Endothelial cell of umbilical vein (primary cell): ENCODE results near the gene MYEOV. TPM values are rescaled to one million over a fixed set of nuclear protein-coding genes. Genes with fewer than 3 reads are reported as not detected.

ENCODE experiments used
- BruUV-seq: library from RNA; stranded (reverse); fragments of 400-500 nt; replicated peaks from 2 replicates; lab custom pipeline; 2021; lab: Mats Ljungman, UMichigan
- CTCF ChIA-PET: fragments of 300-600, 350-600 bp; sonication (Branson Sonifier 250); formaldehyde crosslinking; loops from one replicate; lab custom pipeline; 2021; ENCODE audit warnings: antibody characterized with exemption, inconsistent platforms; lab: Charles Lee
- POLR2A ChIA-PET: fragments of 300-600, 350-600 bp; sonication (Branson Sonifier 250); formaldehyde crosslinking; loops from one replicate; lab custom pipeline; 2021; ENCODE audit warnings: antibody characterized with exemption, inconsistent platforms; lab: Charles Lee
- DNase-seq: peaks from one replicate; pipeline ENCODE4 v3.0.0-alpha.2; 2011; ENCODE audit warnings: low read depth, low spot score
- FAIRE-seq: peaks from 2 replicates; lab custom pipeline; 2011; peaks lifted over from hg19 to GRCh38; lab: Jason Lieb, UNC
- H2AFZ ChIP-seq: 2 replicates; pipeline ENCODE4 v1.6.0; 2012; ENCODE audit warnings: low read depth, low read length, control low read depth, inconsistent platforms
- H3K27ac ChIP-seq: 2 replicates; pipeline ENCODE4 v1.5.1; 2011; ENCODE audit warnings: low read depth, mild to moderate bottlenecking, control low read depth, low read length, moderate library complexity; ENCODE audit not compliant: insufficient read depth
- H3K27me3 ChIP-seq, 2 experiments: 2 replicates each; pipeline versions ENCODE4 v1.6.0 to v1.6.1; 2011; ENCODE audit warnings: low read length in 2 of 2, mixed read lengths in 1 of 2; ENCODE audit not compliant: control insufficient read depth in 2 of 2, insufficient read depth in 2 of 2
- H3K36me3 ChIP-seq, 2 experiments: 2 replicates in 1 of 2; 3 replicates in 1 of 2; pipeline ENCODE4 v1.5.1; 2011; ENCODE audit warnings: low read length in 2 of 2, mild to moderate bottlenecking in 1 of 2, moderate library complexity in 1 of 2; ENCODE audit not compliant: control insufficient read depth in 2 of 2, insufficient read depth in 2 of 2; ENCODE audit errors: extremely low read depth in 1 of 2
- H3K4me1 ChIP-seq: 3 replicates; pipeline ENCODE4 v1.5.1; 2011; ENCODE audit warnings: mild to moderate bottlenecking, low read length; ENCODE audit not compliant: control insufficient read depth, insufficient read depth; ENCODE audit errors: extremely low read depth
- H3K4me2 ChIP-seq: 2 replicates; pipeline ENCODE4 v1.6.1; 2011; ENCODE audit warnings: low read length, control low read depth, mixed read lengths; ENCODE audit not compliant: insufficient read depth
- H3K4me3 ChIP-seq, 3 experiments: fragments of 200-600 bp in 1 of 3; sonication (generic), shearing (Covaris generic) in 1 of 3; replicated peaks in 1 of 3; 2 replicates each; pipeline ENCODE4 v1.5.1; 2011 to 2016; ENCODE audit warnings: control low read depth in 3 of 3, low read length in 3 of 3, mild to moderate bottlenecking in 2 of 3, inconsistent platforms in 1 of 3, low read depth in 1 of 3, moderate library complexity in 1 of 3; ENCODE audit not compliant: insufficient read depth in 1 of 3
- H3K79me2 ChIP-seq: 2 replicates; pipeline ENCODE4 v1.6.0; 2012; ENCODE audit warnings: low read length, inconsistent platforms; ENCODE audit not compliant: control insufficient read depth, insufficient read depth
- H3K9ac ChIP-seq: replicated peaks from 2 replicates; pipeline ENCODE3; 2011; ENCODE audit warnings: low read length, control low read depth; ENCODE audit not compliant: insufficient read depth; ENCODE audit errors: extremely low read depth
- H3K9me1 ChIP-seq: replicated peaks from 3 replicates; pipeline ENCODE4 v1.6.0; 2011; ENCODE audit warnings: mild to moderate bottlenecking, low read length; ENCODE audit not compliant: control insufficient read depth, insufficient read depth; ENCODE audit errors: extremely low read depth
- H3K9me3 ChIP-seq: replicated peaks from 2 replicates; pipeline ENCODE4 v1.5.1; 2012; ENCODE audit warnings: low read length, inconsistent platforms; ENCODE audit not compliant: control insufficient read depth, insufficient read depth
- H4K20me1 ChIP-seq: replicated peaks from 2 replicates; pipeline ENCODE3; 2011; ENCODE audit warnings: mild to moderate bottlenecking, low read length; ENCODE audit not compliant: control insufficient read depth, insufficient read depth; ENCODE audit errors: extremely low read depth
- CTCF ChIP-seq, 2 donors: IDR thresholded peaks; 1 replicate in 1 of 2; 2 replicates in 1 of 2; pipeline ENCODE4 v1.5.1; 2011; ENCODE audit warnings: low read length in 2 of 2, mild to moderate bottlenecking in 2 of 2, moderate library complexity in 2 of 2, control low read depth in 1 of 2, inconsistent platforms in 1 of 2, low read depth in 1 of 2; ENCODE audit not compliant: insufficient read depth in 1 of 2; ENCODE audit errors: extremely low read depth in 1 of 2
- EZH2 ChIP-seq: IDR thresholded peaks from 2 replicates; pipeline ENCODE4 v1.6.1; 2012; ENCODE audit warnings: borderline replicate concordance, low read depth, mild to moderate bottlenecking, moderate library complexity, low read length, inconsistent platforms; ENCODE audit not compliant: severe bottlenecking
- FOS ChIP-seq: IDR thresholded peaks from 2 replicates; pipeline ENCODE4 v1.6.1; 2011; ENCODE audit warnings: mild to moderate bottlenecking, low read length, moderate library complexity, borderline replicate concordance; ENCODE audit not compliant: insufficient read depth
- GATA2 ChIP-seq: IDR thresholded peaks from 2 replicates; pipeline ENCODE4 v1.7.0; 2011; ENCODE audit warnings: low read depth, mild to moderate bottlenecking, moderate library complexity, mixed read lengths, low read length; ENCODE audit not compliant: insufficient read length, insufficient read depth
- JUN ChIP-seq: IDR thresholded peaks from 2 replicates; pipeline ENCODE4 v1.6.1; 2011; ENCODE audit warnings: borderline replicate concordance, low read depth; ENCODE audit not compliant: insufficient read length, insufficient read depth
- MAX ChIP-seq: IDR thresholded peaks from 2 replicates; pipeline ENCODE4 v1.6.1; 2011; ENCODE audit not compliant: insufficient read depth, insufficient read length
- MYC ChIP-seq: IDR thresholded peaks from one replicate; pipeline ENCODE4 v1.6.1; 2011; ENCODE audit warnings: mild to moderate bottlenecking, low read depth, low read length
- POLR2A ChIP-seq: IDR thresholded peaks from 2 replicates; pipeline ENCODE4 v1.6.1; 2012; ENCODE audit warnings: low read depth, mild to moderate bottlenecking, control low read depth, low read length
- POLR2AphosphoS5 ChIP-seq: IDR thresholded peaks from 2 replicates; pipeline ENCODE4 v1.6.1; 2012; ENCODE audit warnings: low read depth, mild to moderate bottlenecking, control low read depth, low read length, moderate library complexity; ENCODE audit not compliant: insufficient read depth
- dilution Hi-C: fragments of 300-500 bp; cut with MboI; formaldehyde crosslinking; loops from one replicate; pipeline ENCODE4 v1.15.0; 2019; ENCODE audit warnings: low sequenced_read_pairs; ENCODE audit not compliant: extremely low pct_ligation_motif_present
- intact Hi-C: fragments of 100-400 bp; cut with micrococcal nuclease; formaldehyde crosslinking; loops from one replicate; pipeline ENCODE4 v1.10.0; 2022
- polyA plus RNA-seq, 4 experiments: library from polyadenylated mRNA; depleted of rRNA in 3 of 4; stranded (reverse) in 3 of 4; unstranded in 1 of 4; fragments of >200 nt; gene quantifications; 2 replicates each; pipeline versions ENCODE4 v1.2.1 to v1.2.3, GENCODE V29; 2011 to 2012; ENCODE audit warnings: missing spikeins in 1 of 4
- total RNA-seq: library from RNA; stranded (reverse); gene quantifications from 2 replicates; pipeline ENCODE4 v1.2.3, GENCODE V29; 2021

The MYEOV gene
- total and polyA plus RNA-seq, 2 donors (not counting 3 experiments of a cell fraction or from before 2014, with no cell fraction given): 3.8 to 14.4 TPM

GRCh38 chr11:69304686-69305085 lies 10.7 kb downstream of the MYEOV start:
- H3K79me2 ChIP-seq: peaks cover 17% of the 10 kb centered on the region

More at GRCh38 chr11:69304686-69305085, 10.7 kb downstream of the MYEOV start:
- ChIA-PET POLR2A (no interaction called here), CTCF (interaction anchor here (1.4 kb wide), 1 partner anchor 12 kb away, joined by 6 read pairs; no protein-coding TSS in a partner anchor)
- intact Hi-C loops: no loop called here
- no peaks in the 10 kb centered on the region for H3K9me1 ChIP-seq
- H3K27me3 ChIP-seq: no peaks in the 10 kb centered on the region
- H3K4me2 ChIP-seq: no peak overlapping the region
- DNase-seq (no peak), FAIRE-seq (no peak)
- no peaks in the 10 kb centered on the region for H3K36me3 ChIP-seq
- no peak overlapping the region for H3K4me3 ChIP-seq
- H3K9ac ChIP-seq: no peak overlapping the region
- no peak for TF ChIP-seq MAX
- no peak for TF ChIP-seq FOS
- TF ChIP-seq POLR2A: no peak
- TF ChIP-seq EZH2: no peak
- no peak for TF ChIP-seq CTCF (IDR thresholded peaks at IDR 0.05; ENCODE audit: extremely low read depth in 1 of 2, insufficient read depth in 1 of 2, low read depth in 1 of 2, low read length in 2 of 2)
- no peak for TF ChIP-seq MYC
- TF ChIP-seq GATA2: no peak
- TF ChIP-seq JUN: no peak
- TF ChIP-seq POLR2AphosphoS5: no peak
- dilution Hi-C loops: no loop called here
- no TSS peak for BruUV-seq
- no peak overlapping the region for H2AFZ ChIP-seq
- H4K20me1 ChIP-seq: no peaks in the 10 kb centered on the region
- H3K27ac ChIP-seq: no peak overlapping the region
- H3K9me3 ChIP-seq: no peaks in the 10 kb centered on the region
- H3K4me1 ChIP-seq: peaks cover 26% of the 10 kb centered on the region
